Stomach (tissue), 9 donors: ENCODE results near the gene R3HDM2. TPM values are rescaled to one million over a fixed set of nuclear protein-coding genes. Genes with fewer than 3 reads are reported as not detected.

Experiments
- DNase-seq, 2 donors: peaks; one replicate each; pipeline versions ENCODE4 v3.0.0 to v3.0.0-alpha.2; 2013 to 2019
- H3K27ac ChIP-seq, 5 donors: fragments of 200-600 bp in 4 of 5; sonication (generic) in 4 of 5; one replicate each; pipeline ENCODE4 v1.5.1; 2013 to 2019; ENCODE audit warnings: mild to moderate bottlenecking in 1 of 5, moderate library complexity in 1 of 5
- H3K27me3 ChIP-seq, 3 donors: fragments of 200-600 bp; sonication (generic); one replicate each; pipeline ENCODE4 v1.5.1; 2017 to 2019; ENCODE audit warnings: mixed run types in 1 of 3
- H3K36me3 ChIP-seq, 4 donors: fragments of 200-600 bp; sonication (generic); 1 replicate in 3 of 4; 2 replicates in 1 of 4; pipeline ENCODE4 v1.5.1; 2016 to 2019
- H3K4me1 ChIP-seq, 4 donors: fragments of 200-600 bp; sonication (generic); one replicate each; pipeline ENCODE4 v1.5.1; 2016 to 2019
- H3K4me3 ChIP-seq, 4 donors: fragments of 200-600 bp; sonication (generic) in 3 of 4; one replicate each; pipeline ENCODE4 v1.5.1; 2016 to 2019; ENCODE audit warnings: mild to moderate bottlenecking in 1 of 4
- H3K9me3 ChIP-seq, 4 donors: fragments of 200-600 bp; sonication (generic); one replicate each; pipeline ENCODE4 v1.5.1; 2016 to 2019
- CTCF ChIP-seq, 7 experiments: fragments of 450-650 bp in 4 of 7; fragments of 200-600 bp in 3 of 7; sonication (generic) in 3 of 7; IDR thresholded peaks; one replicate each; pipeline ENCODE4 v1.5.1; 2016 to 2019; ENCODE audit warnings: antibody characterized with exemption in 7 of 7, control low read depth in 2 of 7, mild to moderate bottlenecking in 1 of 7
- EP300 ChIP-seq: sonication (generic); formaldehyde crosslinking; IDR thresholded peaks from one replicate; pipeline ENCODE4 v1.6.1; 2017; ENCODE audit warnings: antibody characterized with exemption
- POLR2A ChIP-seq, 4 donors: fragments of 450-650 bp; IDR thresholded peaks; one replicate each; pipeline ENCODE4 v1.6.1; 2016; ENCODE audit warnings: antibody characterized with exemption in 4 of 4, control low read depth in 2 of 4, mild to moderate bottlenecking in 1 of 4, moderate library complexity in 1 of 4
- POLR2AphosphoS5 ChIP-seq, 3 donors: sonication (generic); formaldehyde crosslinking; IDR thresholded peaks; one replicate each; pipeline ENCODE4 v1.6.1; 2016; ENCODE audit warnings: antibody characterized with exemption in 3 of 3
- WGBS, 5 donors: extraction: QIAGEN DNeasy Blood & Tissue Kit in 3 of 5; methylation state at CpG; one replicate each; pipeline versions ENCODE4 v1.1.5 to v1.1.7; 2013 to 2018; 5-methylcytosine and 5-hydroxymethylcytosine counted together
- intact Hi-C: fragments of 100-400 bp; cut with DNase I; formaldehyde crosslinking; loops from one replicate; pipeline ENCODE4 v1.15.1; 2023; ENCODE audit warnings: low total_unique reads
- polyA plus RNA-seq, 3 donors: library from polyadenylated mRNA; stranded (reverse); fragments of 200-250 nt; gene quantifications; one replicate each; pipeline ENCODE4 v1.2.3, GENCODE V29; 2013
- total RNA-seq, 5 donors: library from RNA; depleted of rRNA; stranded (reverse); fragments of >200 nt; gene quantifications; one replicate each; pipeline versions ENCODE4 v1.1.0 to v1.2.3, GENCODE V29; 2014 to 2016
- donor health status: healthy with polysubstance abuse.
- donor health status: Bipolar disorder and iron deficiency.
- donor health status: healthy.

Gene R3HDM2
- total and polyA plus RNA-seq, 8 donors: 12.4 to 64.3 (median 24.5) TPM

DNA sequence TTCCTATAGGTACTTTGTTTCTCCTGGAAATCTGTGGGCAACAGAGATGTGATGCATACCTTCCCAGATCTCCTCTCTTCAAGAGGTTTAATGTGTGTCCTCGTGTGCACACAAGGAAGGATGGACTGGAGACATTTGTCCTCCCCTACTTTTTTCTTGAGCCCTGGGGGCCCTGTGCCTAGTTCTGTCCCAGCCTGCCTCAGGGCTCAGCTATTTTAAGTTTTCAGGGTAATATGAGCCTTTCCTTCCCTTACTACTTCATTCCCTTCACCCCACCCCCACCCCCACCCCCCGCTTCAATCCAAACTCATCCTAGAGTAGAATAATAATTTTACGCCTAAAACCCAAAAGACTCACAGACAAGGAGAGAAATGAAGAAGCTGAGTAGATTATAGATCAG is 180.3 kb downstream of the R3HDM2 start:
- peaks cover 0 to 6% (median 0%) of the 10 kb centered on the region in 3 donors for H3K27me3 ChIP-seq
- DNase-seq: no peak
- no peak overlapping the region for H3K4me3 ChIP-seq
- TF ChIP-seq EP300: no peak
- TF ChIP-seq POLR2A (IDR thresholded peaks at IDR 0.05): no peak
- TF ChIP-seq POLR2AphosphoS5 (IDR thresholded peaks at IDR 0.05): no peak
- TF ChIP-seq CTCF (IDR thresholded peaks at IDR 0.05): no peak
- H3K36me3 ChIP-seq: peaks cover 2 to 23% (median 16%) of the 10 kb centered on the region in 4 donors
- no peaks in the 10 kb centered on the region for H3K4me1 ChIP-seq
- 70 to 84% (median 81%) methylated on average over 3 of the region's 3 CpGs for WGBS, 5 donors
- intact Hi-C loops: no loop called here
- no peak overlapping the region for H3K27ac ChIP-seq
- no peaks in the 10 kb centered on the region for H3K9me3 ChIP-seq

DNA sequence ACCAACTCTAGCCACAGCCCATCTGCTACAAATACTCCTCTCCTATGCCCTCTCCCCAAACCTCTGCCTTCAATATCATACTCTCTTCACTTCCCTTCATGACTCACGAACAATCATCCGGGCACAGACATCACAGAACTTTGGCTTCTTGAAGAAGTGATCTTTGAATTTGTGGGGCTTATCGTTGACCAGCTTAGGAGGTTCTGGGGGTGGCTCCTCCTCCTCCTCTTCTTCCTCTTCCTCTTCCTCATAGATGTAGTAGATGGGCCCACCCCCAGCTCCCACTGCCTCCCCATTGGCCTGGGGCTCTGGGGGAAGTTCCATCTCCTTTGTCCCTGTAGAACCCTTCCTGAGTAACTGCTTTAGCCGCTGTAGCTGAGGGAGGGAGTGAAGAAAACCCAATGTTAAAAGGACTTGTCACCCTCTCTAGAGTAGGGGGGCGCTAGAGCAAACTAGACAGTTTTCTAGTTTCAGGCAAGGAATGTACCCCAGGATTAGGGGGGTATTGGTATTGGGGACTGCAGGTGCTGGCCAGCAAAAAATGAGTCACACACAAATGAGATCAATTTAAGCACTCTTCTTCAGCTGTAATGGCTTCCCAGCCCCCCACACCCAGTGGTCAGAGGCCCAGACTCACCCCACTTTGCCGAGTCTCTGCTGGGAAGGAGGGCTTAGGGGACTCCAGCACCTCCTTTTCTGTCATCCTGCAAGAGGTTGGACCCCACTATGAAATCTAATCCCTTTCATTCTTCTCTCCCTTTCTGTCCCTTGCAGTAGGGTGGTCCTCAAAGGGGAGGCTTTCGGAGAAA is 181.7 kb downstream of the R3HDM2 start:
- 76 to 77% (median 76%) methylated on average over 6 to 7 of the region's 7 CpGs for whole genome bisulfite sequencing, 5 donors
- DNase-seq: no peak
- intact Hi-C loops: loop anchor here (5.0 kb wide), 1 partner anchor 37 kb away; no protein-coding TSS in a partner anchor

DNA sequence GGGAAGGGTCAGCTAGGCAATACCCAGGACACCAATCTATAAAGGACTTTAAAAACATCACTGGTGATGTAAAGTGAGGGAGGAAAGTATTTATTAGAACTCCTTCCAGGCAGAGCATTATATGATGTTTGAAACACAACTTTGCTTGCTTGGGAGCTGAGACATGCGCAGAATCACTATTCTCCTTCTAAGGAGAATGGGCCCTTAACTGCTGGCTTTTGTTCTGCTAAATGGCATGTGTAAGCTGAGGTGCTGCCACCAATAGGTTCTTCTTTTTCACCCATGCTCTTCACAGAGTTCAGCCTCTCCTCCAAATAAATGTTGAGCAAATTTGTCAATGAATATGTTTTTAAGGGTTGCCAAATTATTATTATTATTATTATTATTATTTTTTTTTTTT is 183.8 kb downstream of the R3HDM2 start:
- Histone ChIP-seq H3K36me3 (no peaks in the 10 kb centered on the region), H3K4me3 (no peak overlapping the region), H3K4me1 (peaks cover 19 to 23% (median 22%) of the 10 kb centered on the region in 4 donors), H3K27me3 (peaks cover 13 to 36% (median 18%) of the 10 kb centered on the region in 3 donors), H3K9me3 (no peaks in the 10 kb centered on the region), H3K27ac (no peak overlapping the region)
- WGBS, 5 donors: 95 to 100% (median 97%) methylated on average over 1 of the region's 1 CpG
- intact Hi-C loops: loop anchor here (5.0 kb wide), 1 partner anchor 35 kb away; no protein-coding TSS in a partner anchor
- no peak for DNase-seq
- TF ChIP-seq CTCF (IDR thresholded peaks at IDR 0.05) (no peak), EP300 (no peak), POLR2AphosphoS5 (IDR thresholded peaks at IDR 0.05) (no peak), POLR2A (IDR thresholded peaks at IDR 0.05) (no peak)

More for the DNA sequence above, 181.7 kb downstream of the R3HDM2 start:
- H3K4me3 ChIP-seq: no peak overlapping the region
- no peaks in the 10 kb centered on the region for H3K9me3 ChIP-seq
- H3K36me3 ChIP-seq: peaks cover 0 to 9% (median 2%) of the 10 kb centered on the region in 4 donors
- peaks cover 0 to 2% (median under 1%) of the 10 kb centered on the region in 4 donors for H3K4me1 ChIP-seq
- TF ChIP-seq EP300: no peak
- TF ChIP-seq CTCF (IDR thresholded peaks at IDR 0.05): no peak
- TF ChIP-seq POLR2AphosphoS5 (IDR thresholded peaks at IDR 0.05): no peak
- no peak for TF ChIP-seq POLR2A (IDR thresholded peaks at IDR 0.05)
- H3K27me3 ChIP-seq: peaks cover 0 to 15% (median 2%) of the 10 kb centered on the region in 3 donors
- H3K27ac ChIP-seq: no peak overlapping the region

DNA sequence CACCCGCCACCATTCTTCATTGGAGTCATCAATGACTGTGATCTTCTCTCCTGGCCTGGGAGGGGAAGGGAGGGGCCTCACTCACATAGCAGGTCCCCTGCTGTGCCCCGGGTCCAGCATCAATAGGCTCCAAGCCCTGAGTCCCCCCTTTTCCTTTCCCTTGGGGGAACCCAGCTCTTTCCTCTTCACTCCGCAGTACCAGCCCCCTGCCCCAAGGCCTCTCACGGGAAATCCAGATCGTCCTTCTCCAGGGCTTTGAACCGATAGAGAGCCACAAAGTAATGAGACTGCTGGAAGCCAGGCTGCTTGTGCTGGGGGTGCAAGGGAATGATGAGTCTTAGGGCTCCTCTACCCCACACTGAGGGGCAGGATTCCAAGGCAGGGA is 186.5 kb downstream of the R3HDM2 start:
- peaks cover 24 to 63% (median 43%) of the 10 kb centered on the region in 3 donors for H3K27me3 ChIP-seq
- no peak for DNase-seq
- H3K36me3 ChIP-seq: no peaks in the 10 kb centered on the region
- TF ChIP-seq EP300 (no peak), POLR2AphosphoS5 (IDR thresholded peaks at IDR 0.05) (no peak), CTCF (IDR thresholded peaks at IDR 0.05) (no peak), POLR2A (IDR thresholded peaks at IDR 0.05) (no peak)
- no peak overlapping the region for H3K27ac ChIP-seq
- H3K4me3 ChIP-seq: no peak overlapping the region
- H3K9me3 ChIP-seq: no peaks in the 10 kb centered on the region
- 38 to 69% (median 67%) methylated on average over 6 of the region's 6 CpGs for WGBS, 5 donors
- peaks cover 44 to 50% (median 49%) of the 10 kb centered on the region in 4 donors for H3K4me1 ChIP-seq
- intact Hi-C loops: no loop called here
